IPS-20b (cell line): ENCODE results near the gene PITPNM1.

Experiments
- H3K27ac ChIP-seq: one replicate; pipeline ENCODE4 v1.5.1; 2013; ENCODE audit warnings: low read length
- H3K27me3 ChIP-seq: 2 replicates; pipeline ENCODE4 v1.6.1; 2013; ENCODE audit warnings: mild to moderate bottlenecking, low read length, inconsistent platforms; ENCODE audit not compliant: insufficient read depth
- H3K36me3 ChIP-seq: 2 replicates; pipeline ENCODE4 v1.6.1; 2013; ENCODE audit warnings: low read depth, mild to moderate bottlenecking, inconsistent platforms, low read length, moderate library complexity; ENCODE audit not compliant: insufficient read depth
- H3K4me1 ChIP-seq: 2 replicates; pipeline ENCODE4 v1.6.1; 2013; ENCODE audit warnings: mild to moderate bottlenecking, control low read depth, inconsistent platforms, low read length, moderate library complexity; ENCODE audit not compliant: insufficient read depth
- H3K4me3 ChIP-seq: 2 replicates; pipeline ENCODE4 v1.5.1; 2013; ENCODE audit warnings: mild to moderate bottlenecking, low read length, inconsistent platforms
- H3K9ac ChIP-seq: 2 replicates; pipeline ENCODE4 v1.6.1; 2013; ENCODE audit warnings: low read depth, mild to moderate bottlenecking, inconsistent platforms, low read length, moderate library complexity
- H3K9me3 ChIP-seq: 2 replicates; pipeline ENCODE4 v1.6.1; 2013; ENCODE audit warnings: mild to moderate bottlenecking, low read depth, low read length, inconsistent platforms; ENCODE audit not compliant: insufficient read depth

The PITPNM1 gene

GRCh38 chr11:67507242-67507863 lies 2.2 kb upstream of the PITPNM1 start:
- H3K36me3 ChIP-seq: 0 out of 2 replicates have a peak, but pooled peaks cover 3% of the 10 kb centered on the region
- peaks cover 14% of the 10 kb centered on the region for H3K27me3 ChIP-seq
- peak overlapping the region; percentile 67; the same call in 1 of the 2 replicates for H3K9ac ChIP-seq
- peaks cover 5% of the 10 kb centered on the region; the same call in 1 of the 2 replicates for H3K4me1 ChIP-seq
- no peaks in the 10 kb centered on the region for H3K9me3 ChIP-seq
- peak overlapping the region; percentile 83 for H3K4me3 ChIP-seq
- peak overlapping the region; percentile 39 for H3K27ac ChIP-seq

- H3K36me3 ChIP-seq: 0 out of 2 replicates have a peak, but pooled peaks cover 6% of the 10 kb centered on the region
- H3K4me3 ChIP-seq: no peak overlapping the region
- no peaks in the 10 kb centered on the region for H3K9me3 ChIP-seq
- no peak overlapping the region for H3K27ac ChIP-seq
- H3K4me1 ChIP-seq: peaks cover 5% of the 10 kb centered on the region; the same call in 1 of the 2 replicates
- H3K27me3 ChIP-seq: peaks cover 14% of the 10 kb centered on the region
- H3K9ac ChIP-seq: no peak overlapping the region
These were observed 1.4 kb upstream of the PITPNM1 start for GRCh38 chr11:67506426-67507051.

GRCh38 chr11:67505605-67506396 lies 638 bp upstream of the PITPNM1 start:
- H3K36me3 ChIP-seq: peaks cover 14% of the 10 kb centered on the region
- H3K27ac ChIP-seq: no peak overlapping the region
- peaks cover 5% of the 10 kb centered on the region; the same call in 1 of the 2 replicates for H3K4me1 ChIP-seq
- no peak overlapping the region for H3K9ac ChIP-seq
- no peaks in the 10 kb centered on the region for H3K9me3 ChIP-seq
- peaks cover 14% of the 10 kb centered on the region for H3K27me3 ChIP-seq
- peak overlapping the region; percentile 82; the same call in 1 of the 2 replicates for H3K4me3 ChIP-seq

- Histone ChIP-seq H3K4me1 (peaks cover 5% of the 10 kb centered on the region; the same call in 1 of the 2 replicates), H3K27ac (no peak overlapping the region), H3K4me3 (peak overlapping the region; percentile 82), H3K36me3 (peaks cover 16% of the 10 kb centered on the region), H3K9ac (peak overlapping the region; percentile 72), H3K27me3 (peaks cover 14% of the 10 kb centered on the region), H3K9me3 (no peaks in the 10 kb centered on the region)
These were observed 886 bp downstream of the PITPNM1 start for GRCh38 chr11:67504005-67504949.

GRCh38 chr11:67503119-67504004 lies 1.8 kb downstream of the PITPNM1 start:
- Histone ChIP-seq H3K9me3 (no peaks in the 10 kb centered on the region), H3K27me3 (peaks cover 14% of the 10 kb centered on the region), H3K27ac (no peak overlapping the region), H3K4me1 (peaks cover 5% of the 10 kb centered on the region; the same call in 1 of the 2 replicates), H3K4me3 (peak overlapping the region; percentile 82; the same call in 1 of the 2 replicates), H3K9ac (peak overlapping the region; percentile 48; the same call in 1 of the 2 replicates), H3K36me3 (peaks cover 16% of the 10 kb centered on the region)

- Histone ChIP-seq H3K4me3 (no peak overlapping the region), H3K9me3 (no peaks in the 10 kb centered on the region), H3K27me3 (peaks cover 14% of the 10 kb centered on the region), H3K36me3 (peaks cover 16% of the 10 kb centered on the region), H3K27ac (no peak overlapping the region), H3K4me1 (peaks cover 5% of the 10 kb centered on the region; the same call in 1 of the 2 replicates), H3K9ac (no peak overlapping the region)
These were observed 2.7 kb downstream of the PITPNM1 start for GRCh38 chr11:67502328-67502979.

GRCh38 chr11:67501854-67502253 lies 3.3 kb downstream of the PITPNM1 start:
- Histone ChIP-seq H3K4me3 (no peak overlapping the region), H3K9me3 (no peaks in the 10 kb centered on the region), H3K36me3 (peaks cover 16% of the 10 kb centered on the region), H3K9ac (no peak overlapping the region), H3K27me3 (peaks cover 14% of the 10 kb centered on the region), H3K27ac (no peak overlapping the region), H3K4me1 (peaks cover 5% of the 10 kb centered on the region; the same call in 1 of the 2 replicates)

GRCh38 chr11:67500831-67501715 lies 4.1 kb downstream of the PITPNM1 start:
- no peak overlapping the region for H3K9ac ChIP-seq
- H3K9me3 ChIP-seq: no peaks in the 10 kb centered on the region
- peaks cover 5% of the 10 kb centered on the region; the same call in 1 of the 2 replicates for H3K4me1 ChIP-seq
- no peak overlapping the region for H3K4me3 ChIP-seq
- H3K36me3 ChIP-seq: peaks cover 14% of the 10 kb centered on the region
- no peak overlapping the region for H3K27ac ChIP-seq
- H3K27me3 ChIP-seq: peaks cover 14% of the 10 kb centered on the region

- H3K9ac ChIP-seq: no peak overlapping the region
- H3K27me3 ChIP-seq: peaks cover 14% of the 10 kb centered on the region
- H3K4me3 ChIP-seq: no peak overlapping the region
- H3K9me3 ChIP-seq: no peaks in the 10 kb centered on the region
- peaks cover 14% of the 10 kb centered on the region for H3K36me3 ChIP-seq
- H3K27ac ChIP-seq: no peak overlapping the region
- H3K4me1 ChIP-seq: peaks cover 1% of the 10 kb centered on the region; the same call in 1 of the 2 replicates
These were observed 4.7 kb downstream of the PITPNM1 start for GRCh38 chr11:67500484-67500821.
